Suprapubic skin (tissue), 4 donors: ENCODE results near the gene SLC16A10. TPM values are rescaled to one million over a fixed set of nuclear protein-coding genes. Genes with fewer than 3 reads are reported as not detected.
"Not testable (repeated sequence)": the region's sequence is repeated elsewhere in the genome, so short reads cannot be mapped to it uniquely, and the experiment has no call there.

ENCODE experiments used
- DNase-seq, 2 donors: peaks; one replicate each; pipeline ENCODE4 v3.0.0-alpha.2; 2019; ENCODE audit warnings: low spot score in 2 of 2
- H3K27ac ChIP-seq: fragments of 200-600 bp; sonication (generic); one replicate; pipeline ENCODE4 v1.5.1; 2019
- H3K27me3 ChIP-seq: fragments of 200-600 bp; sonication (generic); one replicate; pipeline ENCODE4 v1.5.1; 2019
- H3K36me3 ChIP-seq: fragments of 200-600 bp; sonication (generic); one replicate; pipeline ENCODE4 v1.5.1; 2019
- H3K4me1 ChIP-seq: fragments of 200-600 bp; sonication (generic); one replicate; pipeline ENCODE4 v1.5.1; 2019
- H3K4me3 ChIP-seq: fragments of 200-600 bp; sonication (generic); one replicate; pipeline ENCODE4 v1.5.1; 2019; ENCODE audit warnings: mild to moderate bottlenecking
- H3K9me3 ChIP-seq: fragments of 200-600 bp; sonication (generic); one replicate; pipeline ENCODE4 v1.5.1; 2019
- CTCF ChIP-seq, 2 donors: fragments of 200-600 bp in 1 of 2; fragments of 450-650 bp in 1 of 2; sonication (generic) in 1 of 2; IDR thresholded peaks; one replicate each; pipeline ENCODE4 v1.5.1; 2016 to 2019; ENCODE audit warnings: antibody characterized with exemption in 2 of 2, mild to moderate bottlenecking in 1 of 2, moderate library complexity in 1 of 2
- EP300 ChIP-seq: sonication (generic); formaldehyde crosslinking; IDR thresholded peaks from one replicate; pipeline ENCODE4 v1.6.1; 2017; ENCODE audit warnings: antibody characterized with exemption
- POLR2A ChIP-seq, 2 donors: fragments of 450-650 bp; IDR thresholded peaks; one replicate each; pipeline ENCODE4 v1.6.1; 2017; ENCODE audit warnings: antibody characterized with exemption in 2 of 2, mild to moderate bottlenecking in 2 of 2, moderate library complexity in 2 of 2
- POLR2AphosphoS5 ChIP-seq, 3 donors: sonication (generic); formaldehyde crosslinking; IDR thresholded peaks; one replicate each; pipeline ENCODE4 v1.6.1; 2017; ENCODE audit warnings: antibody characterized with exemption in 3 of 3
- WGBS: methylation state at CpG from one replicate; pipeline ENCODE4 v1.1.5; 2018; 5-methylcytosine and 5-hydroxymethylcytosine counted together
- total RNA-seq, 4 donors: library from RNA; depleted of rRNA; stranded (reverse); fragments of >200 nt; gene quantifications; one replicate each; pipeline ENCODE4 v1.1.0, GENCODE V29; 2016

The SLC16A10 gene
- total RNA-seq, 4 donors from 2014 or later, result 23.1 to 73.5 (median 35.9) TPM

- Histone ChIP-seq H3K36me3 (no peaks in the 10 kb centered on the region), H3K4me3 (no peak overlapping the region), H3K4me1 (peaks cover 7% of the 10 kb centered on the region), H3K27ac (no peak overlapping the region), H3K27me3 (no peaks in the 10 kb centered on the region), H3K9me3 (no peaks in the 10 kb centered on the region)
- 63% methylated on average over 1 of the region's 1 CpG for WGBS
- TF ChIP-seq POLR2AphosphoS5 (IDR thresholded peaks at IDR 0.05), result no peak
- no peak for TF ChIP-seq POLR2A (IDR thresholded peaks at IDR 0.05)
- no peak for TF ChIP-seq CTCF (IDR thresholded peaks at IDR 0.05)
- no peak for TF ChIP-seq EP300
- no peak for DNase-seq
Observed at GRCh38 chr6:111201244-111201554, 113.9 kb downstream of the SLC16A10 start.

GRCh38 chr6:111201764-111202163 lies 114.5 kb downstream of the SLC16A10 start:
- no peak for DNase-seq
- peaks cover 7% of the 10 kb centered on the region for H3K4me1 ChIP-seq
- H3K27ac ChIP-seq, result no peak overlapping the region
- H3K36me3 ChIP-seq, result no peaks in the 10 kb centered on the region
- H3K4me3 ChIP-seq, result no peak overlapping the region
- 91% methylated on average over 3 of the region's 3 CpGs for WGBS
- H3K27me3 ChIP-seq, result no peaks in the 10 kb centered on the region
- no peaks in the 10 kb centered on the region for H3K9me3 ChIP-seq
- TF ChIP-seq POLR2AphosphoS5 (IDR thresholded peaks at IDR 0.05) (no peak), POLR2A (IDR thresholded peaks at IDR 0.05) (no peak), EP300 (no peak), CTCF (IDR thresholded peaks at IDR 0.05) (no peak)

GRCh38 chr6:111203539-111203938 lies 116.2 kb downstream of the SLC16A10 start:
- WGBS, result 98% methylated on average over 4 of the region's 4 CpGs
- not testable (repeated sequence) for H3K9me3 ChIP-seq, H3K4me3 ChIP-seq, DNase-seq, H3K27me3 ChIP-seq, H3K27ac ChIP-seq, H3K4me1 ChIP-seq, H3K36me3 ChIP-seq

GRCh38 chr6:111204305-111204704 lies 117.0 kb downstream of the SLC16A10 start:
- TF ChIP-seq POLR2A (IDR thresholded peaks at IDR 0.05) (no peak), CTCF (IDR thresholded peaks at IDR 0.05) (no peak), EP300 (no peak), POLR2AphosphoS5 (IDR thresholded peaks at IDR 0.05) (no peak)
- H3K36me3 ChIP-seq, result no peaks in the 10 kb centered on the region
- WGBS, result 61% methylated on average over 2 of the region's 2 CpGs
- peaks cover 7% of the 10 kb centered on the region for H3K4me1 ChIP-seq
- no peak overlapping the region for H3K27ac ChIP-seq
- DNase-seq, result no peak
- H3K4me3 ChIP-seq, result no peak overlapping the region
- H3K27me3 ChIP-seq, result no peaks in the 10 kb centered on the region
- no peaks in the 10 kb centered on the region for H3K9me3 ChIP-seq

- no peak overlapping the region for H3K4me3 ChIP-seq
- WGBS, result 78% methylated on average over 2 of the region's 2 CpGs
- TF ChIP-seq POLR2AphosphoS5 (IDR thresholded peaks at IDR 0.05), result no peak
- TF ChIP-seq CTCF (IDR thresholded peaks at IDR 0.05), result no peak
- TF ChIP-seq EP300, result no peak
- TF ChIP-seq POLR2A (IDR thresholded peaks at IDR 0.05), result no peak
- H3K27ac ChIP-seq, result no peak overlapping the region
- no peaks in the 10 kb centered on the region for H3K36me3 ChIP-seq
- DNase-seq, result no peak
- no peaks in the 10 kb centered on the region for H3K9me3 ChIP-seq
- peaks cover 7% of the 10 kb centered on the region for H3K4me1 ChIP-seq
- H3K27me3 ChIP-seq, result no peaks in the 10 kb centered on the region
Observed at GRCh38 chr6:111204881-111205280, 117.6 kb downstream of the SLC16A10 start.

GRCh38 chr6:111205502-111205901 lies 118.2 kb downstream of the SLC16A10 start:
- DNase-seq, result no peak
- H3K9me3 ChIP-seq, result no peaks in the 10 kb centered on the region
- WGBS, result 81% methylated on average over 3 of the region's 3 CpGs
- H3K4me3 ChIP-seq, result no peak overlapping the region
- H3K4me1 ChIP-seq, result peaks cover 7% of the 10 kb centered on the region
- TF ChIP-seq POLR2AphosphoS5 (IDR thresholded peaks at IDR 0.05) (no peak), EP300 (no peak), POLR2A (IDR thresholded peaks at IDR 0.05) (no peak), CTCF (IDR thresholded peaks at IDR 0.05) (no peak)
- no peaks in the 10 kb centered on the region for H3K27me3 ChIP-seq
- no peak overlapping the region for H3K27ac ChIP-seq
- no peaks in the 10 kb centered on the region for H3K36me3 ChIP-seq
